HT1080 (cell line): Measurements from ENCODE around the gene ZNF646. TPM values are rescaled to one million over a fixed set of nuclear protein-coding genes. Genes with fewer than 3 reads are reported as not detected.
A peak's percentile ranks its signal among the peaks of the same experiment; 100 is the strongest.
"Not testable (repeated sequence)": the region's sequence is repeated elsewhere in the genome, so short reads cannot be mapped to it uniquely, and the experiment has no call there.

Source experiments
- DNase-seq: peaks from one replicate; pipeline ENCODE4 v3.0.0-alpha.2; 2015; ENCODE audit warnings: low read depth
- total RNA-seq: library from RNA; depleted of rRNA; stranded (reverse); fragments of >200 nt; shearing (Covaris generic); gene quantifications from 2 replicates; pipeline ENCODE4 v1.2.3, GENCODE V29; 2014

ZNF646 gene
- total RNA-seq, 1 experiment from 2014 or later, result 24.8 TPM

GRCh38 chr16:31083081-31083480 lies 8.9 kb downstream of the ZNF646 start:
- no peak for DNase-seq

- no peak for DNase-seq
These were observed 9.3 kb downstream of the ZNF646 start for GRCh38 chr16:31083556-31083955.

- no peak for DNase-seq
These were observed 9.8 kb downstream of the ZNF646 start for GRCh38 chr16:31083981-31084380.

- no peak for DNase-seq
These were observed 10.5 kb downstream of the ZNF646 start for GRCh38 chr16:31084584-31085302.

GRCh38 chr16:31085411-31085810 lies 11.2 kb downstream of the ZNF646 start:
- no peak for DNase-seq

GRCh38 chr16:31085873-31086628 lies 11.8 kb downstream of the ZNF646 start:
- no peak for DNase-seq

- no peak for DNase-seq
These were observed 12.3 kb downstream of the ZNF646 start for GRCh38 chr16:31086629-31086906.

GRCh38 chr16:31087481-31087880 lies 13.3 kb downstream of the ZNF646 start:
- no peak for DNase-seq

GRCh38 chr16:31087971-31088370 lies 13.7 kb downstream of the ZNF646 start:
- no peak for DNase-seq

GRCh38 chr16:31088459-31089183 lies 14.4 kb downstream of the ZNF646 start, which contains the start of gene PRSS53:
PRSS53 (minus strand) TSS chr16:31088943; CDS start chr16:31088809, 134 bp downstream.
- no peak for DNase-seq

- no peak for DNase-seq
These were observed 15.0 kb downstream of the ZNF646 start for GRCh38 chr16:31089199-31089598.

GRCh38 chr16:31090540-31090939 lies 16.3 kb downstream of the ZNF646 start:
- peak; percentile 65 for DNase-seq

- no peak for DNase-seq
These were observed 18.1 kb downstream of the ZNF646 start for GRCh38 chr16:31092330-31092729.

GRCh38 chr16:31093132-31093703 lies 19.0 kb downstream of the ZNF646 start:
- no peak for DNase-seq

GRCh38 chr16:31094088-31094423 lies 19.8 kb downstream of the ZNF646 start:
- no peak for DNase-seq

GRCh38 chr16:31094424-31095120 lies 20.4 kb downstream of the ZNF646 start, which contains the start of gene VKORC1:
VKORC1 (minus strand) TSS chr16:31094797; CDS start chr16:31094729, 68 bp downstream.
- peak; percentile 98 for DNase-seq

- peak; percentile 49 for DNase-seq
These were observed 25.8 kb downstream of the ZNF646 start for GRCh38 chr16:31099860-31100638.

- not testable (repeated sequence) for DNase-seq
These were observed 26.8 kb downstream of the ZNF646 start for GRCh38 chr16:31100876-31101641.

- DNase-seq, result peak; percentile 40
These were observed 31.5 kb downstream of the ZNF646 start for GRCh38 chr16:31105677-31106213.
